ENCODE data around the gene BHLHE23. TPM values are rescaled to one million over a fixed set of nuclear protein-coding genes. Genes with fewer than 3 reads are reported as not detected.

BHLHE23 gene
- polyA plus RNA-seq, 1 of the 3 experiments (the other 2 are of a cell fraction) = not detected

GRCh38 chr20:63031251-63032014 is 24.7 kb upstream of the BHLHE23 start:
- Histone ChIP-seq H3F3A (replicated peaks; ENCODE audit: insufficient read depth) (no peaks in the 10 kb centered on the region), H3K27ac (ENCODE audit: low read depth in 2 of 2, low read length in 1 of 2) (no peak overlapping the region), H3K4me1 (ENCODE audit: control insufficient read depth in 1 of 2, insufficient read depth in 2 of 2, low read depth in 1 of 2, low read length in 1 of 2) (no peaks in the 10 kb centered on the region), H3K4me2 (no peak overlapping the region), H3K4me3 (ENCODE audit: low read depth in 2 of 2, low read length in 1 of 2) (no peak overlapping the region), H2AFZ (ENCODE audit: low read depth) (no peak overlapping the region), H3K9ac (no peak overlapping the region), H3K79me2 (ENCODE audit: insufficient read depth) (no peaks in the 10 kb centered on the region), H3K9me3 (no peaks in the 10 kb centered on the region), H3K27me3 (ENCODE audit: insufficient read depth) (peaks cover 41% of the 10 kb centered on the region), H3K36me3 (replicated peaks in 1 of 2; ENCODE audit: control insufficient read depth in 1 of 2, insufficient read depth in 2 of 2, low read length in 1 of 2) (no peaks in the 10 kb centered on the region), H3K9me2 (no peaks in the 10 kb centered on the region), H4K20me1 (ENCODE audit: insufficient read depth) (no peaks in the 10 kb centered on the region)
- CTCF ChIA-PET = interaction anchor here (0.7 to 1.9 kb wide), 8 partner anchors 11 to 151 kb away, joined by 3 to 10 read pairs (median 4); no protein-coding TSS in a partner anchor
- DNase-seq = no peak
- POLR2A ChIA-PET = no interaction called here
- TF ChIP-seq, protein P1, sequence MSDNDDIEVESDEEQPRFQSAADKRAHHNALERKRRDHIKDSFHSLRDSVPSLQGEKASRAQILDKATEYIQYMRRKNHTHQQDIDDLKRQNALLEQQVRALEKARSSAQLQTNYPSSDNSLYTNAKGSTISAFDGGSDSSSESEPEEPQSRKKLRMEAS (IDR thresholded peaks at IDR 0.05; ENCODE audit: low read depth) = no peak
- WGBS (ENCODE audit: low lambda C conversion rate) = 38% methylated on average over 7 of the region's 24 CpGs

- 63% methylated on average over 30 of the region's 37 CpGs for WGBS (ENCODE audit: low lambda C conversion rate)
- Histone ChIP-seq H3K4me3 (ENCODE audit: low read depth in 2 of 2, low read length in 1 of 2) (no peak overlapping the region), H3F3A (replicated peaks; ENCODE audit: insufficient read depth) (no peaks in the 10 kb centered on the region), H3K27ac (ENCODE audit: low read depth in 2 of 2, low read length in 1 of 2) (no peak overlapping the region), H3K36me3 (replicated peaks in 1 of 2; ENCODE audit: control insufficient read depth in 1 of 2, insufficient read depth in 2 of 2, low read length in 1 of 2) (no peaks in the 10 kb centered on the region), H3K4me2 (no peak overlapping the region), H3K79me2 (ENCODE audit: insufficient read depth) (no peaks in the 10 kb centered on the region), H3K4me1 (ENCODE audit: control insufficient read depth in 1 of 2, insufficient read depth in 2 of 2, low read depth in 1 of 2, low read length in 1 of 2) (no peaks in the 10 kb centered on the region; a peak in 1 of 4 replicates), H2AFZ (ENCODE audit: low read depth) (no peak overlapping the region), H3K27me3 (ENCODE audit: insufficient read depth) (peaks cover 49% of the 10 kb centered on the region), H3K9me3 (no peaks in the 10 kb centered on the region), H4K20me1 (ENCODE audit: insufficient read depth) (no peaks in the 10 kb centered on the region), H3K9ac (no peak overlapping the region), H3K9me2 (no peaks in the 10 kb centered on the region)
- no peak for TF ChIP-seq CHD2 (IDR thresholded peaks at IDR 0.05; ENCODE audit: low read length, partially characterized antibody)
- no peak for DNase-seq
- ChIA-PET CTCF (interaction anchor here (1.8 kb wide), 1 partner anchor 20 kb away, joined by 10 read pairs; no protein-coding TSS in a partner anchor), POLR2A (no interaction called here)
Observed at GRCh38 chr20:63029358-63030121, 22.8 kb upstream of the BHLHE23 start.

DNA sequence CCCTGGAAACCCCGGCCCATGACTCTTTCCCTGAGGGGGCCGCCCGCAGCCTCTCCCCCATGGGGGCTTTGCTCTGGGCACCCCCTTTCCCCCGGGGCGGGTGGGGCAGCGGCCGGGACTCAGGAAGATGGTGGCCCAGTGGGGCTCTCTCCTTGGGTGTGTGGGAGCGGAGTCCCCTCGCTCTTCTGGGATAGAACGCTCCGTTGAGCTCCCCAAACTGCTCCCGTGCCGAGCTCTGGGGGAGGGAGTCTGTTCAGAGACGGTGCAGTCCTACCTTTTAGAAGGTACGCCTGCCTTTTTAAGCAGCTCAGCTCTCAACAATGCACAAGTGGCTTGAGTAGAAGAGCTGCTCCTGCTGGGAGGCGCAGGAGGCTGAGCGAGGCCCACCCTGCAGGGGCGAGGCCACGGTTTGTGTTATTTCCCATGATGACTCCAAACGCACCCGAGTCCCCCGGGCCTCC is 21.7 kb upstream of the BHLHE23 start:
- H3K4me1 ChIP-seq (ENCODE audit: control insufficient read depth in 1 of 2, insufficient read depth in 2 of 2, low read depth in 1 of 2, low read length in 1 of 2) = no peaks in the 10 kb centered on the region; a peak in 1 of 4 replicates
- H2AFZ ChIP-seq (ENCODE audit: low read depth) = no peak overlapping the region
- CTCF ChIA-PET = interaction anchor here (1.0 kb wide), 1 partner anchor 195 kb away, joined by 3 read pairs; no protein-coding TSS in a partner anchor
- no peaks in the 10 kb centered on the region for H4K20me1 ChIP-seq (ENCODE audit: insufficient read depth)
- no peaks in the 10 kb centered on the region for H3F3A ChIP-seq (replicated peaks; ENCODE audit: insufficient read depth)
- peaks cover 59% of the 10 kb centered on the region for H3K27me3 ChIP-seq (ENCODE audit: insufficient read depth)
- no peaks in the 10 kb centered on the region for H3K79me2 ChIP-seq (ENCODE audit: insufficient read depth)
- H3K36me3 ChIP-seq (replicated peaks in 1 of 2; ENCODE audit: control insufficient read depth in 1 of 2, insufficient read depth in 2 of 2, low read length in 1 of 2) = no peaks in the 10 kb centered on the region
- no peak overlapping the region for H3K4me3 ChIP-seq (ENCODE audit: low read depth in 2 of 2, low read length in 1 of 2)
- no peak overlapping the region for H3K27ac ChIP-seq (ENCODE audit: low read depth in 2 of 2, low read length in 1 of 2)
- no peak overlapping the region for H3K4me2 ChIP-seq
- 13% methylated on average over 8 of the region's 22 CpGs for WGBS (ENCODE audit: low lambda C conversion rate)
- DNase-seq = no peak
- POLR2A ChIA-PET = no interaction called here
- no peak overlapping the region for H3K9ac ChIP-seq
- H3K9me2 ChIP-seq = no peaks in the 10 kb centered on the region
- no peaks in the 10 kb centered on the region for H3K9me3 ChIP-seq
- TF ChIP-seq CHD2 (IDR thresholded peaks at IDR 0.05; ENCODE audit: low read length, partially characterized antibody) = no peak
- TF ChIP-seq, protein P2, sequence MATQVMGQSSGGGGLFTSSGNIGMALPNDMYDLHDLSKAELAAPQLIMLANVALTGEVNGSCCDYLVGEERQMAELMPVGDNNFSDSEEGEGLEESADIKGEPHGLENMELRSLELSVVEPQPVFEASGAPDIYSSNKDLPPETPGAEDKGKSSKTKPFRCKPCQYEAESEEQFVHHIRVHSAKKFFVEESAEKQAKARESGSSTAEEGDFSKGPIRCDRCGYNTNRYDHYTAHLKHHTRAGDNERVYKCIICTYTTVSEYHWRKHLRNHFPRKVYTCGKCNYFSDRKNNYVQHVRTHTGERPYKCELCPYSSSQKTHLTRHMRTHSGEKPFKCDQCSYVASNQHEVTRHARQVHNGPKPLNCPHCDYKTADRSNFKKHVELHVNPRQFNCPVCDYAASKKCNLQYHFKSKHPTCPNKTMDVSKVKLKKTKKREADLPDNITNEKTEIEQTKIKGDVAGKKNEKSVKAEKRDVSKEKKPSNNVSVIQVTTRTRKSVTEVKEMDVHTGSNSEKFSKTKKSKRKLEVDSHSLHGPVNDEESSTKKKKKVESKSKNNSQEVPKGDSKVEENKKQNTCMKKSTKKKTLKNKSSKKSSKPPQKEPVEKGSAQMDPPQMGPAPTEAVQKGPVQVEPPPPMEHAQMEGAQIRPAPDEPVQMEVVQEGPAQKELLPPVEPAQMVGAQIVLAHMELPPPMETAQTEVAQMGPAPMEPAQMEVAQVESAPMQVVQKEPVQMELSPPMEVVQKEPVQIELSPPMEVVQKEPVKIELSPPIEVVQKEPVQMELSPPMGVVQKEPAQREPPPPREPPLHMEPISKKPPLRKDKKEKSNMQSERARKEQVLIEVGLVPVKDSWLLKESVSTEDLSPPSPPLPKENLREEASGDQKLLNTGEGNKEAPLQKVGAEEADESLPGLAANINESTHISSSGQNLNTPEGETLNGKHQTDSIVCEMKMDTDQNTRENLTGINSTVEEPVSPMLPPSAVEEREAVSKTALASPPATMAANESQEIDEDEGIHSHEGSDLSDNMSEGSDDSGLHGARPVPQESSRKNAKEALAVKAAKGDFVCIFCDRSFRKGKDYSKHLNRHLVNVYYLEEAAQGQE (IDR thresholded peaks at IDR 0.05; ENCODE audit: low read depth, low read length) = no peak
- no peak for TF ChIP-seq FOXM1 (IDR thresholded peaks at IDR 0.05; ENCODE audit: low read depth)
- no peak for TF ChIP-seq POLR2AphosphoS5 (IDR thresholded peaks at IDR 0.05; ENCODE audit: low read depth, low read length)
- TF ChIP-seq USF2 (IDR thresholded peaks at IDR 0.05; ENCODE audit: borderline replicate concordance, low read depth, low read length) = no peak
- TF ChIP-seq EP300 (IDR thresholded peaks at IDR 0.05; ENCODE audit: borderline replicate concordance in 1 of 2, low read depth in 1 of 2, low read length in 1 of 2) = no peak
- TF ChIP-seq RXRA (IDR thresholded peaks at IDR 0.05; ENCODE audit: borderline replicate concordance, low read depth) = no peak
- no peak for TF ChIP-seq YY1 (IDR thresholded peaks at IDR 0.05; ENCODE audit: low read depth)
- no peak for TF ChIP-seq JUND (IDR thresholded peaks at IDR 0.05)
- no peak for TF ChIP-seq FOXJ3 (CRISPR knock-in tag; IDR thresholded peaks at IDR 0.05)
- no peak for TF ChIP-seq PBX3 (IDR thresholded peaks at IDR 0.05)
- TF ChIP-seq SIN3A (IDR thresholded peaks at IDR 0.05; ENCODE audit: borderline replicate concordance, low read depth, low read length) = no peak

Measured in SK-N-SH (cell line).